MM.1S (cell line): ENCODE data around the gene C3.
"Not testable (repeated sequence)": the region's sequence is repeated elsewhere in the genome, so short reads cannot be mapped to it uniquely, and the experiment has no call there.

ENCODE experiments used
- DNase-seq: peaks from one replicate; pipeline ENCODE4 v3.0.0-alpha.2; 2015
- H2AFZ ChIP-seq: fragments of 300-600 bp; sonication (generic); 2 replicates; pipeline ENCODE4 v1.6.0; 2016; ENCODE audit warnings: antibody characterized with exemption, low read length
- H3F3A ChIP-seq: fragments of 300-600 bp; sonication (generic); 2 replicates; pipeline ENCODE4 v1.6.1; 2016; ENCODE audit warnings: mild to moderate bottlenecking, antibody characterized with exemption, low read length, moderate library complexity, mixed read lengths; ENCODE audit not compliant: insufficient read depth
- H3K27ac ChIP-seq: fragments of 300-600 bp; sonication (generic); 2 replicates; pipeline ENCODE4 v1.5.1; 2016; ENCODE audit warnings: mild to moderate bottlenecking, low read length
- H3K27me3 ChIP-seq: fragments of 300-600 bp; sonication (generic); replicated peaks from 2 replicates; pipeline ENCODE4 v1.6.0; 2016; ENCODE audit warnings: low read length; ENCODE audit not compliant: insufficient read depth
- H3K36me3 ChIP-seq: fragments of 300-600 bp; sonication (generic); replicated peaks from 2 replicates; pipeline ENCODE4 v1.6.1; 2016; ENCODE audit warnings: mild to moderate bottlenecking, low read length, mixed read lengths; ENCODE audit not compliant: insufficient read depth
- H3K4me1 ChIP-seq: fragments of 300-600 bp; sonication (generic); 2 replicates; pipeline ENCODE4 v1.6.1; 2016; ENCODE audit warnings: low read length, mixed read lengths
- H3K4me2 ChIP-seq: fragments of 300-600 bp; sonication (generic); 2 replicates; pipeline ENCODE4 v1.6.0; 2016; ENCODE audit warnings: low read depth, low read length
- H3K4me3 ChIP-seq: fragments of 300-600 bp; sonication (generic); 2 replicates; pipeline ENCODE4 v1.5.1; 2016; ENCODE audit warnings: low read length, mixed read lengths
- H3K79me2 ChIP-seq: fragments of 300-600 bp; sonication (generic); 2 replicates; pipeline ENCODE4 v1.6.1; 2016; ENCODE audit warnings: mixed run types, low read length, mixed read lengths
- H3K9ac ChIP-seq: fragments of 300-600 bp; sonication (generic); 2 replicates; pipeline ENCODE4 v1.6.1; 2016; ENCODE audit warnings: low read length, mixed read lengths
- H3K9me2 ChIP-seq: fragments of 300-600 bp; sonication (generic); replicated peaks from 2 replicates; pipeline ENCODE4 v1.6.1; 2016; ENCODE audit warnings: mild to moderate bottlenecking, low read length, mixed read lengths; ENCODE audit not compliant: insufficient read depth
- H3K9me3 ChIP-seq: fragments of 300-600 bp; sonication (generic); replicated peaks from 2 replicates; pipeline ENCODE4 v1.6.1; 2016; ENCODE audit warnings: mild to moderate bottlenecking, low read length, mixed read lengths; ENCODE audit not compliant: insufficient read depth
- H4K20me1 ChIP-seq: fragments of 300-600 bp; sonication (generic); 2 replicates; pipeline ENCODE4 v1.6.1; 2016; ENCODE audit warnings: mild to moderate bottlenecking, low read length, moderate library complexity, mixed read lengths; ENCODE audit not compliant: insufficient read depth
- CTCF ChIP-seq: fragments of 300-600 bp; sonication (generic); IDR thresholded peaks from 2 replicates; pipeline ENCODE4 v1.5.1; 2016; ENCODE audit warnings: antibody characterized with exemption, low read length, mixed read lengths
- EZH2 ChIP-seq: fragments of 300-600 bp; sonication (generic); optimal IDR thresholded peaks from 2 replicates; pipeline ENCODE3; 2017; ENCODE audit warnings: low read depth, mild to moderate bottlenecking, antibody characterized with exemption, low read length, mixed read lengths
- EZH2phosphoT487 ChIP-seq: fragments of 300-600 bp; sonication (generic); IDR thresholded peaks from 2 replicates; pipeline ENCODE4 v1.6.1; 2018; ENCODE audit warnings: antibody characterized with exemption, low read length

The C3 gene

GRCh38 chr19:6711078-6711361 lies 9.4 kb downstream of the C3 start:
- no peak overlapping the region for H3K4me2 ChIP-seq
- no peaks in the 10 kb centered on the region for H3K36me3 ChIP-seq
- H3K9me3 ChIP-seq, result no peaks in the 10 kb centered on the region
- no peaks in the 10 kb centered on the region for H3K4me1 ChIP-seq
- no peak overlapping the region for H3K9ac ChIP-seq
- H3K27ac ChIP-seq, result no peak overlapping the region
- H3K27me3 ChIP-seq, result peaks cover 73% of the 10 kb centered on the region
- no peaks in the 10 kb centered on the region for H3K79me2 ChIP-seq
- no peak overlapping the region for H3K4me3 ChIP-seq
- H2AFZ ChIP-seq, result no peak overlapping the region
- TF ChIP-seq CTCF (no peak), EZH2phosphoT487 (no peak), EZH2 (no peak)
- H4K20me1 ChIP-seq, result no peaks in the 10 kb centered on the region
- no peak for DNase-seq
- H3K9me2 ChIP-seq, result no peaks in the 10 kb centered on the region
- no peaks in the 10 kb centered on the region for H3F3A ChIP-seq

GRCh38 chr19:6710273-6711077 lies 10.0 kb downstream of the C3 start:
- no peaks in the 10 kb centered on the region for H4K20me1 ChIP-seq
- peaks cover 69% of the 10 kb centered on the region for H3K27me3 ChIP-seq
- H3K27ac ChIP-seq, result no peak overlapping the region
- no peaks in the 10 kb centered on the region for H3K9me2 ChIP-seq
- no peaks in the 10 kb centered on the region for H3K9me3 ChIP-seq
- no peak overlapping the region for H2AFZ ChIP-seq
- no peaks in the 10 kb centered on the region for H3K36me3 ChIP-seq
- TF ChIP-seq EZH2phosphoT487 (no peak), CTCF (peak; percentile 30; the same call in 1 of the 2 replicates), EZH2 (no peak)
- H3K4me1 ChIP-seq, result no peaks in the 10 kb centered on the region
- H3K79me2 ChIP-seq, result no peaks in the 10 kb centered on the region
- no peak overlapping the region for H3K4me2 ChIP-seq
- H3K4me3 ChIP-seq, result no peak overlapping the region
- no peak for DNase-seq
- no peak overlapping the region for H3K9ac ChIP-seq
- no peaks in the 10 kb centered on the region for H3F3A ChIP-seq

GRCh38 chr19:6709549-6709948 lies 10.9 kb downstream of the C3 start:
- no peak overlapping the region for H2AFZ ChIP-seq

GRCh38 chr19:6708913-6709312 lies 11.5 kb downstream of the C3 start:
- H4K20me1 ChIP-seq, H3F3A ChIP-seq, H3K27ac ChIP-seq, H3K4me1 ChIP-seq, H3K36me3 ChIP-seq, H3K9me2 ChIP-seq, H3K4me3 ChIP-seq, H3K79me2 ChIP-seq, DNase-seq, H3K9ac ChIP-seq, H3K4me2 ChIP-seq, H2AFZ ChIP-seq, H3K9me3 ChIP-seq: not testable (repeated sequence)
- H3K27me3 ChIP-seq, result peaks cover 74% of the 10 kb centered on the region

More at GRCh38 chr19:6709549-6709948, 10.9 kb downstream of the C3 start:
- H3K9me2 ChIP-seq, result no peaks in the 10 kb centered on the region
- no peak overlapping the region for H3K4me3 ChIP-seq
- no peaks in the 10 kb centered on the region for H4K20me1 ChIP-seq
- no peaks in the 10 kb centered on the region for H3K36me3 ChIP-seq
- H3K79me2 ChIP-seq, result no peaks in the 10 kb centered on the region
- no peak for TF ChIP-seq CTCF
- no peak for TF ChIP-seq EZH2
- no peak for TF ChIP-seq EZH2phosphoT487
- H3K9ac ChIP-seq, result no peak overlapping the region
- no peaks in the 10 kb centered on the region for H3K4me1 ChIP-seq
- no peak for DNase-seq
- peaks cover 68% of the 10 kb centered on the region for H3K27me3 ChIP-seq
- no peak overlapping the region for H3K27ac ChIP-seq
- no peak overlapping the region for H3K4me2 ChIP-seq
- no peaks in the 10 kb centered on the region for H3F3A ChIP-seq
- H3K9me3 ChIP-seq, result no peaks in the 10 kb centered on the region
